NCI-H2107 (cell line): Measurements from ENCODE around the gene SMYD3.

Experiments
- DNase-seq: peaks from one replicate; lab custom pipeline; 2025; lab: John Stamatoyannopoulos, UW

The SMYD3 gene

DNA sequence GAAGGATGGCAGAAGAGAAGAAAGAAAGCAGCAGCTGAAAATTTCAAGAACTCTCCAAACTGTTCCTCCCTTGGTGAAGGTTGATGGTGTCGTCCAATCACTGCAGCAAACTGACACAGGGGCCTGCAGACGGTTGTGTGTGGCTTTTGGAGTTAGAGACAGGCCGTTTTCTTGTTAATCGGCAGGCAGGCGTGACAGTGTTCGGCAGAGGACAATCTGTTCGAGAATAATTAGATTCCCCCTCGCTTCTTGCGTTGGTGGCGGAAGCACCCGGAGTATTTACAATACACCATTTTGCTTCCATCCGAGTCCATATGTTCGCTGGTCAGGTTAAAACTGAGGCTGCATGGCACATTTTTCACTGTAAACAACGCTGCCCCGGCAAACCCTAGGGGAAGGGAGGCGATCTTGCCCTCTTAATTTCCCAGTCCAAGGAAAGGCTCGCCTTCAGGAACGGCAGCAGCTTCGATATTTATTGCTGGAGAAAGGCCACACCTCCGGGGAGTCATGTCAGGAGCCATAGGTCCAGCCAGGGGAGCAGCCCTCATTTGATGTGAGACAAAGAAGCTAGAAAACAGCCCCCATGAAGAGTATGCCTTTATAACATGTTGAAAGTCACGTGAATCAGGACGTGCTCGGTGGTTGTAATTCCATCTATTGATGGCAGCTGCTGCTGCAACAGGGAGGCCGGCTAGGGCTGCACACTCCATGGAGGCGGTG, 360.1 kb downstream of the SMYD3 start:
- DNase-seq: no peak

GRCh38 chr1:246145900-246146299, 361.2 kb downstream of the SMYD3 start:
- DNase-seq: no peak

GRCh38 chr1:246144931-246145330, 362.1 kb downstream of the SMYD3 start:
- no peak for DNase-seq

GRCh38 chr1:246142320-246142893, 364.7 kb downstream of the SMYD3 start:
- DNase-seq: no peak

DNA sequence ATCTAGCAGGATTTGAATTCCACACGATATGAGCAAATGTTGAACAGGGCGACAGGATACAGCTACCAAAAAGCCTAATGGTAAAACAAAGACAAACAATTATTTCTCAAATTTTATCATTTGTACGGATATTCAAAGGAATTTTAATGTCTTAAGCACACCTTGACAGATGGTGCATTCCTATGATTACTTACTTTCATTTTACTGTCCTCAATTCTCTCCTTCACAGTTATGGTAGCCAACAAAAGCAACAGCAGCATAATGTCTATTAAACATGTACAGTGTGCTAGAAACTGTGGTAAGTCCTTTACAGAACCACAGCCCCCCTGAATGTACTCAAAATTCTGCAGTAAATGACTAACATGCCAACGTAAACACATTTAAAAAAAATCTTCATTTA, 365.8 kb downstream of the SMYD3 start:
- no peak for DNase-seq

- DNase-seq: no peak
Observed at GRCh38 chr1:246139745-246140182, 367.3 kb downstream of the SMYD3 start.

GRCh38 chr1:246138781-246139180, 368.3 kb downstream of the SMYD3 start:
- no peak for DNase-seq

- no peak for DNase-seq
Observed at GRCh38 chr1:246136477-246136876, 370.6 kb downstream of the SMYD3 start.

GRCh38 chr1:246134789-246135188, 372.3 kb downstream of the SMYD3 start:
- no peak for DNase-seq

DNA sequence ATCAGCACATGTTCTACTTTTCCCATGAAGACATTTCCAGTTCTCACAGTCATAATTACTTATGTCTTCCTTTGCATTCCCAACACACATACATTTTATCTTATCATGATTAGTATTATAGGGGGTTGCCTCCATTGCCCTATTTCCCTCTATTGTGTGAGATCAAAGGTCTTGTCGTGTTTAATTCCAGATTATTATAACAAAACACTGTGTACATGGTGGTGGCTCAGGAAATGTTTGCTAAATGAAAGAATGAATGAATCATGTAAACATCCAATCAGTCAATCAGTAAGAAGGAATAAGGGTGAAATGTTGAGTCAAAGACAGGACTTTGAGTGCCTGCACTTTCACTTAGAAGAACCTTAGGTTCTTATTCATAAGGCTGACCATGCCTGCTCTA, 376.0 kb downstream of the SMYD3 start:
- DNase-seq: no peak

GRCh38 chr1:246128494-246129069, 378.5 kb downstream of the SMYD3 start:
- DNase-seq: no peak

DNA sequence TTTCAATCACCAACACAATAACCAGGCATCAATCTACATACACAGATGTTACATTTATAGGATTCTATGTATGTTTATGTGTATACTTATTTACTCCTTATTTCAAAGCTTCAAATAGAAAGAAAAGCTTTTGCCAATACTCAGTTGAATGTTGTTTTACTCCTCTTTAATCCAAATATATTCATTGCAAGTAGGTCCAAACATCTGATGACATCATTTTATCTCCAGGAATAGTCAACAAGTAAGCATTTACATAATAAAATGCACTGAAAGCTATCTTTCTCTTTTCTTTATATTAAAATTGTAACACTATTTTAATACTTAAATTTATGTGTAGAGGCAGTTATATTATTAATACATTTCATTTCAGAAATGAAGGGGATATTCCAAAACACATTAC, 380.5 kb downstream of the SMYD3 start:
- DNase-seq: no peak

DNA sequence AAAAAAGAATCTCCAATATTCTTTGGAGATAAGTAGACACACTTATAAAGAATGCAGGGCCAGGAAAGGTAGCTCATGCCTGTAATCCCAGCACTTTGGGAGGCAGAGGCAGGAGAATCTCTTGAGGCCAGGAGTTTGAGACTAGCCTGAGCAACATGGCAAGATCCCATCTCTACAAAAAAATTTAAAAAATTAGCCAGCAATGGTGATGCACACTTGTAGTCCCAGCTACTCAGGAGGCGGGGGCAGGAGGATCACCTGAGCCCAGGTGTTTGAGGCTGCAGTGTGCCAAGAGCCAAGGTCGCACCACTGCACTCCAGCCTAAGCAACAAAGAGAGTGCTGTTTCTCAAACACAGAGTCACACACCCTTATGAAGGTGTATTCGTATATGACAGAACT, 385.0 kb downstream of the SMYD3 start:
- no peak for DNase-seq

- no peak for DNase-seq
Observed at GRCh38 chr1:246121533-246121932, 385.5 kb downstream of the SMYD3 start.

DNA sequence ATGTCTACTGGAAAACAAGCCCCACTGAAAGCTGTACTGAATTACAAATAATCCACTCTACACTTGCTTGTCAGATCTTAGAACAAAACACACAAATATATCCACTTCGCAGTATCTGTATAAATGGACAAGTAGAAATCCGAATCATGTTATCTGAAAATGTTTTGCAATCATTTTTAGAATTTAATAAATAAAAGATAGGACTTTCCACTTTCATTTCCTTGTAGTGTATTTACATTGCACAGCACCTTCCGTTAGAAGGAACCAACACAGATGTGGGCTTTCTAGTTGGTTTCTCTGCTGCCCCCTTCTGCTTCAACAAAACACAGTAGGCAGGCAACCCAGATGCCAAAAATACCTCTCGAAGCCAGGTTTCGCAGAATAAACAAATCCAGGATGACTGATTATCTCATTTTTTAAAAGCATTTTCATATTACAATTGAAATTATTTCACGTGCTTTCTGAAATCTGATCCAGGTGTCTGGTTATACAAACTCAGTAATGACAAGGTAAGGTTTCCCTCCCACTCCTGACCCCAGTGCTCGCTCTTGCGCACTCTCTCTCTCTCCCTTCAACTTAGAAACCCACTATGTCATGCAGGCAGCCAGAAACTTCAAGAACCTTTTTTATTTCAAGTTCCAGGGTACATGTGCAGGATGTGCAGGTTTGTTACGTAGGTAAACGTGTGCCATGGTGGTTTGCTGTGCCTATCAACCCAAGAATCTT, 389.9 kb downstream of the SMYD3 start:
- peak; percentile 18 for DNase-seq

GRCh38 chr1:246114369-246114768, 392.7 kb downstream of the SMYD3 start:
- DNase-seq: no peak

DNA sequence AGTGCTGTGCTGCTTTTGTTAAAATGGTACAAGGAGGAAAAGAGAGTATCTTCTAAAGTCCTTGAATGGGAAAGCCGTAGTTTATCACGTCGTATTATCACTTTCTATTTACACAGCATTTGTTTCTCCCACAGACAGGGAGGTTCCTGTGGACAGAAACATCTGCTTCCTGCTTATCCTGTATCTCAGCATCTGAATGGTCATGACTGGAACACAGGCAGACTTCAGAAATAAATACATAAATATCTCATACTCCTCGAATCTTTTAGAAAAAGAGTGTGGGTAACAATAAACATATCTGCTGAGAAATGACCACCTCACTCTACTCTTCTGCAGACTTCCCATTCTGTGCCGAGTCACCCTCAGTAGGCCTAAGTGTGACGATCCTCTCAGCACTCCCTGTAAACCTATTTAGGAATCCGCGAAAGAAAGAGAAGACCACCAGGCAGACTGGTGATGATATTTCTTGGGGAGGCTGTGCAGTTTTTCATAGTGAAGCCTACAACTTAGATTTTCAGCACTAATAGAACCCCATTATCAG, 393.5 kb downstream of the SMYD3 start:
- no peak for DNase-seq

GRCh38 chr1:246111570-246111969, 395.5 kb downstream of the SMYD3 start:
- DNase-seq: no peak

GRCh38 chr1:246110343-246111219, 396.5 kb downstream of the SMYD3 start:
- DNase-seq: peak; percentile 59

DNA sequence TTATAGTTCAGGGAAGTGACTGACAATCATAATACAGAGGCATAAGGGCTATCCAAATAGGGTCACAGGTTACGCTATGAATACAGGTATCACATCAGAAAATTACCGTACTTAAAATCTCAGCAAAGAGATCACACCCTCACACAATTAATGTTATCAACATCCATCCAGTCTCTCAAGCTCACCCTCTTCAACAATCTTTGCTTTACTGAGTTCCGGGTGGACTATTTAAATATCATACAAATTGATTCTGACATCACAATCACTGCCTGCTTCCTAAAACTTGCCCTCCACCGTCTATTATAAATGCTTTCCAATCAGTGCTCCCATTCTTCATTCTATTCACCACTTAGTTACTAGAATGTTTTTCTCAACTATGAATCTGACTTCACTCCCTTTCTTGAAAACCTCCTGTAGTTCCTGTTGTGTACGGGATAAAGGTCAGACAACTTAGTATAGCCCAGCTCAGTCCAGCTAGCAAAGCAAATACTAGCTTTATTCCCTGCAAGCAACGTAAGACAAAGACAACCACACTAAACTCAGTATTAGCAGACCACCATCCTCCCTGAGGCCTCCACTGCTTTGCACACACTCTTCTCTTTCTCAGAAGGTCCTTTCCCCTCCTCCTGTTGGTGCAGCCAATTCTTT, 398.7 kb downstream of the SMYD3 start:
- no peak for DNase-seq
